ENCODE data around the gene TMEM150B.
A peak's percentile ranks its signal among the peaks of the same experiment; 100 is the strongest.

The TMEM150B gene

GRCh38 chr19:55354698-55355212 is 29.6 kb upstream of the TMEM150B start, which contains the start of gene COX6B2:
Gene COX6B2, minus strand, starts transcription at chr19:55354719. Its CDS starts 198 bp downstream, at chr19:55354521.
- DNase-seq (ENCODE audit: low spot score), result no peak

DNA sequence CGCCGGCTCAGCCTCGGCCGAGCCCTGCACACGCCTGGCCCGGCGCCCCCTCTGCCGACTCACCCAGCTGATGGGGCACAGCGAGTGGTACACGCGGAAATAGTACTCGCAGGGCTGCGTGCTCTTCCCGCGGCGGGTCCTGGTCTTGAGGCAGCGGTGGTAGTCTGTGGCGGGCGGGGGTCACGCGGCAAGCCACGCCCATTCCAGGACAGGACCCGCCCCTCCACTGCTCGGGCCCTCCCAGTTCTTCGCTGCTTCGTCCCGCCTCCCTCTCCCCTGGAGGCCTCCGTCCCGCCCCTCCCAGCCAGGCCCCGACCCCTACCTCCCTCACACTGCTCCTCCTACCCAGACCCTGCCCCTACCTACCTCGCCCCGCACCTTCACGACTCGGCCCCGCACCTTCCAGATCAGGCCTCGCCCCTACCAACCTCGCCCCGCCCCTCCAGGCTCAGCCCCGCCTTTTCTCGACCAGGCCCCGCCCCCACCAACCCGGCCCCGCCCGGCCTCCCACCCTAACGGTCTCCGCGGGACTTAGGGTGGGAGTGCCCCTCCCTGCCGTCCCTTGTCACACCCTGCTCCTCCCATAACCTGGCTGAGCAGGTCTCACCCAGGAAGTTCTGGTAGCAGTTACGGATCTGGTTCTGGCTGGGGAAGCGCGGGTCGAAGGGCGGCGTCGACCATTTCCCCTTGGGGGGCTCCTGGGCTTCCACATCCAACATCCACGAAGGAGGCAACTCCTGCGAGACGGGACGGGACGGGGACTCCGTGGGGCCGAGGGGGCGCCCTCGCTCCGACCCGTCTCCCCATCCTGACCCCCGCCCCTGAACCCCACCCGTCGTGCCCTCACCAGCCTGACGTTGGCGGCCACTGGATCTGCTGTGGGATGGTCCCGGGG is 28.9 kb upstream of the TMEM150B start:
- DNase-seq (ENCODE audit: low spot score), result peak; percentile 37

- DNase-seq (ENCODE audit: low spot score), result no peak
These were observed 28.2 kb upstream of the TMEM150B start for GRCh38 chr19:55353356-55353802.

GRCh38 chr19:55352549-55353145 is 27.5 kb upstream of the TMEM150B start:
- DNase-seq (ENCODE audit: low spot score), result no peak

DNA sequence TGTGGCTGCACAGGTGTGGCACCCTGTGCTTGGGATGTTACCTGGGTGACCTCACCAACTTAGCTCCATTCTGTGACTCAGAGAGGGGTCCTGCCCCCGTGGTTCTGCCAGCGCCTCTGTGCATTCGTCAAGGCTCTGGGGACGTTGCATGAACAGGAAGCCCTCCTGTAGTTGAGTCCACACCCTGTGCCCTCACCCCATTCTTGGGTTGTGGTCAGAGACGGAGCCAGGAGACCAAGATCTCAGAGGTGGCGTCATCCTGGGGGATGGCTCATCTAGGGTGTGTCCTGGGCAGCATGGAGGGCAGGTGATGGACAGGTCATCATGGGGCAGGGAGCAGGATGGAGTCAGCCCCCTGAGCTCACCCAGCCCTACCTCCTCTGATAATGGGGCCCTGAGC is 26.9 kb upstream of the TMEM150B start:
- no peak for DNase-seq (ENCODE audit: low spot score)

DNA sequence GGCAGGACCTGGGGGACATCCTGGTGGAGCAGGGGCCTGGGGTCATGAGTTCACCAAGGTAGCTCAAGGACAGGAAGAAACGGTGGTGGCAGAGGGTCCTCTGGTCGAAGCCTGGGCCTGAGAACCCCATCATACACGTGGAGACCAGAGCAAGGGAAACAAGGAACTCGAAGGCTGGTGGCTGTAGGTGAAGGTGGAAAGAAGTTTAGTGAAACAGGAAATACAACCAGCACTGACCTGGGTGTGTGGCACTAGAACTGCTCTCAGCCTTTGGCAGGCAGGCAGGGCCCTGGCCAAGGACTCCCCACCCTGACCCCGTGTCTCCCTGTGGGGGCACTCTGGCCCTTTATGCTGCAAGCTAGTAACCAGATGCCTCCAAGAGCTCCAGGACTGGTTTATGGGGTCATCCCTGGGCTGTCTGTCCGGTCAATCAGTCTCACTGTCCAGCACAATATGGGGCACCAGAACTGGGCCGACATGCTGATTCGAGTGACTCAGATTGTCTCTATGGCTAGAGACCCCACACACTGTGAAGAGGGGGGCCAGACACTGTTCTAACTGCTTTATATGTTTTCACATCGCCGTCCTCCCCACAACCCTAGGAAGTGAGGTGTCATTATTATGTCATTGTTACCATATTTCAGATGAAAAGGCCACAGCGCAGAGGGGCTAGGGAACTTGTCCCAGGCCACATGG is 25.6 kb upstream of the TMEM150B start:
- DNase-seq (ENCODE audit: low spot score), result no peak

- no peak for DNase-seq (ENCODE audit: low spot score)
These were observed 23.3 kb upstream of the TMEM150B start for GRCh38 chr19:55348317-55349034.

GRCh38 chr19:55347442-55348009 is 22.4 kb upstream of the TMEM150B start:
- no peak for DNase-seq (ENCODE audit: low spot score)

DNA sequence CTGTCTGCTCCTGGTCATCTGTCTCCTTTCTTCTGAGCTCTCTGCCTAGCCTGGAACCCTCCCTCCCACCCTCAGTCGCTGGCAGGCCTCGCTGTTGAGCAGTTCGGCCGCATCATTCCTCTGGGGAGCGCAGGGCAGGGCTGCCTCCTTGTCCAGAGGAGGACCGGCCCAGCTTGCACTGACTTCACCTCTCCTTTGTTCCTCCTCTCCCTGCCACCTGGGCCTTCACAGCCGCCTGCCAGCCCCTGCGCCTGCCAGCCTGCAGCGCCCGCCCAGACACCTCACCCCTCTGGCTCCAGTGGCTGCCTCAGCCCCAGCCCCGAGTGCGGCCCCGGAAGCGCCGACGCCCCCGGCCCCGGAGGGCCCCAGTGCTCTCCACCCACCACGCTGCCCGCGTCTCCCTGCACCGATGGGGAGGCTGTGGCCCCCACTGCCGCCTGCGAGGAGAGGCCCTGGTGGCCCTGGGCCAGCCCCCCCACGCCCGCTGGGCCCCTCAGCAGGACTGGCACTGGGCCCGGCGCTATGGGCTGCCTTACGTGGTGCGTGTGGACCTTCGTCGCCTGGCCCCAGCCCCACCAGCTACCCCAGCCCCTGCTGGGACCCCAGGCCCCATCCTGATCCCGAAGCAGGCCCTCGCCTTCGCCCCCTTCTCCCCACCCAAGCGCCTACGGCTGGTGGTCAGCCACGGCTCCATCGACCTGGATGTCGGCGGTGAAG is 21.7 kb upstream of the TMEM150B start:
- no peak for DNase-seq (ENCODE audit: low spot score)

DNA sequence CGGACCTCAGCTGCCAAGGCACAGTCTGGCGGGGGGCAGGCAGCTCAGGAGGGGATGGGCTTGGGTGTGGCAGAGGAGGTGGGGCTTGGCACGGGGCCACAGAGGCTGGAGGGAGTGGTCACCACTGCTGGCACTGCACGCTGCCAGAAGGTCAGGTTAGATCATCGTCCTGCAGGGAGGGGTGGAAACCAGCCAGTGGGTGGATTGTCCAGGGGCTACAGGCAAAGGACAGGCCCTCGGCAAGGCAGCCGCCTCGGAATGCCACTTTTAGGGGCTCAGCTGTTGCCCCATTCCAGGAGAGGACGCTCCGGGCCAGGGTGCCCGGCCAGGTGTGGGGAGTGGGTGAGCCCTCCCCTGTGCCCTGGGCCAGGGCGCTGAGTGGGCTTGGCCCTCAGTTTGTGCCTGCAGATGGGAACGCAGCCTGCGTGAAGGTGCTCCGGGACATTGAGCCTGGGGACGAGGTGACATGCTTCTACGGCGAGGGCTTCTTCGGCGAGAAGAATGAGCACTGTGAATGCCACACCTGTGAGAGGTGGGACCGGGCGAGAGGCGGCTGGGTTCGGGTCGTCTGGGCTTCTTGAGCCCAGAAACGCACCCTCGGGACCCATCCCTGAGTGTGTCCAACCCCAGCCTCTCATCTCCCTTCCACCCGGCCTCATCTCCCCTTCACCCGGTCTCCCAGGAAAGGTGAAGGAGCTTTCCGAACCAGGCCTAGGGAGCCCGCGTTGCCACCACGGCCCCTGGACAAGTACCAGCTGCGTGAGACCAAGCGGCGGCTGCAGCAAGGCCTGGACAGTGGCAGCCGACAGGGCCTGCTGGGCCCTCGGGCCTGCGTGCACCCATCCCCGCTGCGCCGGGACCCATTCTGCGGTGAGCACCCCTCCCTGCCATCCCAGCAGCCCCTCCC is 20.9 kb upstream of the TMEM150B start:
- DNase-seq (ENCODE audit: low spot score), result no peak

DNA sequence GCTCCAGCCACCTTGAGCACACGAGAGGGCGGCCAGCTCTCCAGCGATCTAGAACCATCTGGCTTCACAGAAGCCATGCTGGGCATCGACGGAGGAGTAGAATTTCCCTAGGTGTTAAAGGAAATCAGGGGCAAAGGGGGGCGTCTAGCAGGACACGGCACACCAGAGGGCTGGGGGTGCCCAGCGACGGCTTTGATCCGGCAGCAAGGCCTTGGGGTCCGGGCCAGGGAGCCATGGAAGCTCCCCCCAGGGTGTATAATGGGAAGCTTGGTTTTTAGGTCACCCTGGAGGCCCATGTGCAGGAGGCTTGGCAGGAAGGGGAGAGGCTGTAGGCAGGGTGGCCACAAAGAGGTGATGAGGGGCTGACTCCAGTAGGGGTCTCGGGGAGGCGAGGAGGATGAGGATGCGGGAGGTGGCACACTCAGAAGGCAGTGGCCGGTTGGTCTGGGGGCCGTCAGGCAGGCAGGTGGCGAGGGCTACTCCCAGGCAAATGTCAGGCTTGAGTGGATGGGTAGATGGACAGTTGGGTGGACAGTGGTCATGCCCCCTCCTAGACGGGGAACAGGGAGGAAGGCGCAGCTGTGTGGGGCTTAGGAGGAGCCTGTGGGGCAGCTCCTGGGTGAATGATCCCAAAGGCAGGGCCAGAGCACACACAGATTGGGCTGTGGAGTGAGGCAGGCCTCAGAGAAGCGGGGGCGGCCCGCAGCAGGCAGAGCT is 20.1 kb upstream of the TMEM150B start:
- DNase-seq (ENCODE audit: low spot score), result no peak

- DNase-seq (ENCODE audit: low spot score), result no peak
These were observed 19.3 kb upstream of the TMEM150B start for GRCh38 chr19:55344444-55344843.

DNA sequence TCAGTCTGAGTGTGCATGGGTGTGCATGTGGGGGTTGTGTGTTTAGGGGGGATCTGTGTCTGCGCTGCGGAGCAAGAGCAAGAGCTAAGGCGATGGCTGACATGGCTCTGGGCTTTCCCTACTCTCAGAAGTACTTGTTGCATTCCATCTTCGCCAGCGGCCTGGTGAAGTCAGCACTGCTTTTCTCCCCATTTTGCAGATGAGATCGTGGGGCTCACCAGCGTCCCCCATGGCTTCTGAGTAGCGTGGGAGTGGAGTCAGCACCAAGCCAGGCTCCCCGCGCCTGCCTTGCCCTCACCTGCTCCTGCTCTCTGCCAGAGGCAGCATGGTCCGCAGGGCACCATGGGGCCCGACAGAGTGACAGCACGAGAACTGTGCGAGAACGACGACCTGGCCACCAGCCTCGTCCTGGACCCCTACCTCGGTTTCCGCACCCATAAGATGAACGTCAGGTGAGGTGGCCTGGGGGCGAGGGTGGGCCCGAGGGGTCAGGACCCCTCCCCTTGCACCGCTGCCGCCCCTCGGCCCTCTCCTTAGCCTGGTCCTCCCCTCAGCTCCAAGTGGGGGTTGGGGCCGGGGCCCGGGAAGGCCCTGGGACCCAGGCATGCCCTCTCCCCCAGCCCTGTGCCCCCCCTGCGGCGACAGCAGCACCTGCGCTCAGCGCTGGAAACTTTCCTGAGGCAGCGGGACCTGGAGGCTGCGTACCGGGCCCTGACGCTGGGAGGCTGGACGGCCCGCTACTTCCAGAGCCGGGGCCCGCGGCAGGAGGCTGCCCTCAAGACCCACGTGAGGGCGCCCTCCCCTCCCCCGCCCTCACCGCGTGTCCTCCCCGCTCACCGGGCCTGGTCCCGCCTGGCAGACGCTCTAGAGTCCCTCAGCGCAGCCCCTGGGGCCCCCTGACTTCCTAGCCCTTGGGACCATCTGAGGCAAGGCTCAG is 16.7 kb upstream of the TMEM150B start:
- DNase-seq (ENCODE audit: low spot score), result no peak

DNA sequence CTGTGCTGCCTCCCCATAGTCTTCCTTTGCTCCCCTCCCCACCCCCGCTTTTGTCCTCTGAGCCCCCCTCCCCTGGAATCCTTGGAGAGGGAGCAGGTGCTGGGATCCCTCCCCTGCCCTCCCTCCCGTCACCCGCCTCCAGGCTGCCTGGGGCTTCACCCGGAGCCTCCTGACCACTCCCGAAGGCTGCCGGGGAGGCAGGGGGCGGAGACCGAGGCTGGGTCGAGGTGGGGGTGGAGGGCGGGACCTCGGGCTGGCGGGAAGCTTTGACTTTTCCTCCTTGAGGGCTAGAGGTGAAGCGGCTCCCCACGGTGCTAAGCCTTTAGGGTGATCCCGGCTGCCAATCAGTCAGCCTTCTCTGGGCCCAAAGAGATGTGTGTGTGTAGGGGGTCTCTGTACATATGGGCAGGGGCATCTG is 16.0 kb upstream of the TMEM150B start:
- peak; percentile 38 for DNase-seq (ENCODE audit: low spot score)

GRCh38 chr19:55340784-55341147 is 15.6 kb upstream of the TMEM150B start:
- no peak for DNase-seq (ENCODE audit: low spot score)

DNA sequence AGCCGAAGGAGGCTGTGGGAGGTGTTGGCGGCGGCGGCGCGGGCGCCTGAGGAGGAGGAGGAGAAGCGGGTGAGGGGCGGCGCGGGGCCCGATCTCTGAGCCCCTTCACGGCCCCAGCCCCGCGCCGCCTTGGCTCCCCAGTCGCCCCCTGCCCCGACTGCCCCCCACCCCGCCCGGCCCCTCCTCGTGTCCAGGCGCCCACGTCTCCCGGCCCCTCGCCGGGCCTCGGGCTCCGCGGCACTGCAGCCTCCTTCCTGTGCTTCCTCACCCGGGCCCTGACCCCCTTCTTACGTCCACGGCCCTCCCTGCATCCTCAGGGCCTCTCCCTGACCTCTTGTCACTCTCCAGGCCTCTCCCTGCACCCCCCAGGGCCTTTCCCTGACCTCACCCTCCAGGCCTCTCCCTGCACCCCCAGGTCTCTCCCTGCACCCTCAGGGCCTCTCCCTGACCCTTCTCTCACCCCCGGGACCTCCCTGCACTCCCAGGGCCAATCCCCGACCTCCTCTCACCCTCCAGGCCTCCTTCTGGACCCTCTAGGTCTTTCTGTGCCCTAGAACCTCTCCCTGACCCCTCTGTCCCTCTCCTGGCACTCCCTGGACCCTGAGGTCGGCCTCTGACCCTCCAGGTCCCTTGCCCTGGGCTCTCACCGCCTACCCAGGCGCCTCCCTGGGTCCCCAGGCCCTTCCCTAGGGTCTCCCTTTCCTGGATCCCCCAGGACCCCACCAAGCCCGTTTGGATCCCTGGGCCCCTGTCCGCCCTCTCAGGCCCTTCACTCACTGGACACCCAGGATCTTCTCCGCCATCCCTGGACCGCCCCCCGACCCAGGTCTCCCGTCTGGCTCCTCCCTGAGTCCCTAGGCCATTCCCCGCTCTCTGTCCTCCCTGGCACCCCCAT is 15.0 kb upstream of the TMEM150B start:
- DNase-seq (ENCODE audit: low spot score), result no peak

Data from CD4-positive, alpha-beta T cell treated with Interleukin-6 at 100 ng/mL for 8 hours (primary cell).